Mononuclear cell (primary cell): ENCODE data around the gene ACOT4. TPM values are rescaled to one million over a fixed set of nuclear protein-coding genes. Genes with fewer than 3 reads are reported as not detected.
"Not testable (repeated sequence)": the region's sequence is repeated elsewhere in the genome, so short reads cannot be mapped to it uniquely, and the experiment has no call there.

Experiments
- H3K27me3 ChIP-seq: 2 replicates; pipeline ENCODE4 v1.6.0; 2011; ENCODE audit warnings: low read length, control low read depth; ENCODE audit not compliant: insufficient read depth
- H3K4me1 ChIP-seq: 2 replicates; pipeline ENCODE4 v1.5.1; 2011; ENCODE audit warnings: mild to moderate bottlenecking, low read length, control low read depth; ENCODE audit not compliant: insufficient read depth
- H3K4me3 ChIP-seq: 2 replicates; pipeline ENCODE4 v1.5.1; 2011; ENCODE audit warnings: mild to moderate bottlenecking, low read length, moderate library complexity
- H3K9me3 ChIP-seq: 2 replicates; pipeline ENCODE4 v1.5.1; 2011; ENCODE audit warnings: low read depth, mild to moderate bottlenecking, control low read depth, low read length
- total RNA-seq: library from RNA; depleted of rRNA; stranded (reverse); fragments of >200 nt; gene quantifications from one replicate; pipeline ENCODE4 v1.2.3, GENCODE V29; 2012

Gene ACOT4, protein sequence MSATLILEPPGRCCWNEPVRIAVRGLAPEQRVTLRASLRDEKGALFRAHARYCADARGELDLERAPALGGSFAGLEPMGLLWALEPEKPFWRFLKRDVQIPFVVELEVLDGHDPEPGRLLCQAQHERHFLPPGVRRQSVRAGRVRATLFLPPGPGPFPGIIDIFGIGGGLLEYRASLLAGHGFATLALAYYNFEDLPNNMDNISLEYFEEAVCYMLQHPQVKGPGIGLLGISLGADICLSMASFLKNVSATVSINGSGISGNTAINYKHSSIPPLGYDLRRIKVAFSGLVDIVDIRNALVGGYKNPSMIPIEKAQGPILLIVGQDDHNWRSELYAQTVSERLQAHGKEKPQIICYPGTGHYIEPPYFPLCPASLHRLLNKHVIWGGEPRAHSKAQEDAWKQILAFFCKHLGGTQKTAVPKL
- 0.42 TPM for total RNA-seq

DNA sequence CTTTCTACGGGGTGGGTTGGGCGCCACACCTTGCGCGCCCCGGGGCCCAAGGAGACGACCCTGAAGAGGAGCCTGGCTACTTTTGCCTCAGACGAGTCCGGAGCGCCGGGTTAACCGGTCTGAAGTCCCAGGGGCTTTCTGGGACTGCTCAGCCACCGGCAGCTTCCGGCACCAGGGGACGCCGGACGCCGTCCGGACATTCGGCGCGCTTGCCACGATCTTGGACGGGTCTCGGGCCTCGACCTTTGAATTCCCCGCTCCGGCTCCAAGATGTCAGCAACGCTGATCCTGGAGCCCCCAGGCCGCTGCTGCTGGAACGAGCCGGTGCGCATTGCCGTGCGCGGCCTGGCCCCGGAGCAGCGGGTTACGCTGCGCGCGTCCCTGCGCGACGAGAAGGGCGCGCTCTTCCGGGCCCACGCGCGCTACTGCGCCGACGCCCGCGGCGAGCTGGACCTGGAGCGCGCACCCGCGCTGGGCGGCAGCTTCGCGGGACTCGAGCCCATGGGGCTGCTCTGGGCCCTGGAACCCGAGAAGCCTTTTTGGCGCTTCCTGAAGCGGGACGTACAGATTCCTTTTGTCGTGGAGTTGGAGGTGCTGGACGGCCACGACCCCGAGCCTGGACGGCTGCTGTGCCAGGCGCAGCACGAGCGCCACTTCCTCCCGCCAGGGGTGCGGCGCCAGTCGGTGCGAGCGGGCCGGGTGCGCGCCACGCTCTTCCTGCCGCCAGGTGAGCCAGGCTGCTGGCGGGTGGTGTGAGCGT, at the start of gene ACOT4:
ACOT4 (plus strand) TSS at position 184 of the 760 bp plus-strand sequence; CDS start at position 271, 87 bp downstream.
- Histone ChIP-seq H3K27me3 (no peaks in the 10 kb centered on the region), H3K9me3 (no peaks in the 10 kb centered on the region), H3K4me1 (peaks cover 12% of the 10 kb centered on the region), H3K4me3 (peak within 1 kb of the TSS; percentile 49)

DNA sequence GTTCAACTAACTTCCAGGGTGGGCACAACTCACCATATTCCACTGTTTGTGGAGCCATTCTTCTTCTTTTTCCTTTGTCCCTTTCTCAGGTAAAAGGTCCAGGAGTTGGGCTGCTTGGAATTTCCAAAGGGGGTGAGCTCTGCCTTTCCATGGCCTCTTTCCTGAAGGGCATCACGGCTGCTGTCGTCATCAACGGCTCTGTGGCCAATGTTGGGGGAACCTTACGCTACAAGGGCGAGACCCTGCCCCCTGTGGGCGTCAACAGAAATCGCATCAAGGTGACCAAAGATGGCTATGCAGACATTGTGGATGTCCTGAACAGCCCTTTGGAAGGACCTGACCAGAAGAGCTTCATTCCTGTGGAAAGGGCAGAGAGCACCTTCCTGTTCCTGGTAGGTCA, 48.7 kb upstream of the ACOT4 start:
- not testable (repeated sequence) for H3K27me3 ChIP-seq, H3K4me3 ChIP-seq, H3K4me1 ChIP-seq, H3K9me3 ChIP-seq

DNA sequence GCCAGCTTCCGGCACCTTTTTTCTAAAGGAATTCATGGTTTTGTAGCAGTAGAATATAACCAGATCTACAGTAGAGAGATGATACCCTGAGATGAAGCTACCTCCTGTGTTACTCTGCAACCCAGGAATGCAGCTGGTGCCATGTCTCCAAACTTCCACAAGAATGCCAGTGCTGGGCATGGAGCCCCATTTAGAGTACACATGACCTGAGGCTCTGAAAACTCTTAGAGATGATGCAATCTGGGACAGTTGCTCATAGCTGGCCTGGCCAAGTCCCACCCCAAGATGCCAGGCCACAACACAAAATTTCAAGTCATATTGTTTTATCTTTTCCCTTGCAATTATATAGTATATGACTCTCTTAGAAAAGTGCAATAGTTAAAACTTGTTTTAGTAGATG, 46.3 kb upstream of the ACOT4 start:
- not testable (repeated sequence) for H3K4me1 ChIP-seq, H3K9me3 ChIP-seq, H3K27me3 ChIP-seq, H3K4me3 ChIP-seq

DNA sequence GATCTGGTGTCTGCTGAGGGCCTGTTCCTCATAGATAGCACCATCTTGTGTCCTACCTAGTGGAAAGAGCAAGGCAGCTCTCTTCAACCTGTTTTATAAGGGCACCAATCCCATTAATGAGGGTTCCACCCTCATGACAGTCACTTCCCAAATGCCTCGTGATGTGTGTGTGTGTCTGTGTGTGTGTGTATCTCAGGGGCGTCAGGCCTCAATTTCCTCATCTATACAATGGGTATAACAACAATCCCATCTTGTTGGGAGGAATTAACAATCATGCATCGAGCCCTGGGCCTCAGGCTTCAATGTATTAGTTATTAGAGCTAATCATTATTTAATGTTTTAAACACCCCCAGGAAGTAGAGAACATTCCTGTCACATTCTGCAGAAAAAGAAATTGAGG, 42.6 kb upstream of the ACOT4 start:
- not testable (repeated sequence) for H3K27me3 ChIP-seq, H3K4me3 ChIP-seq, H3K9me3 ChIP-seq, H3K4me1 ChIP-seq

DNA sequence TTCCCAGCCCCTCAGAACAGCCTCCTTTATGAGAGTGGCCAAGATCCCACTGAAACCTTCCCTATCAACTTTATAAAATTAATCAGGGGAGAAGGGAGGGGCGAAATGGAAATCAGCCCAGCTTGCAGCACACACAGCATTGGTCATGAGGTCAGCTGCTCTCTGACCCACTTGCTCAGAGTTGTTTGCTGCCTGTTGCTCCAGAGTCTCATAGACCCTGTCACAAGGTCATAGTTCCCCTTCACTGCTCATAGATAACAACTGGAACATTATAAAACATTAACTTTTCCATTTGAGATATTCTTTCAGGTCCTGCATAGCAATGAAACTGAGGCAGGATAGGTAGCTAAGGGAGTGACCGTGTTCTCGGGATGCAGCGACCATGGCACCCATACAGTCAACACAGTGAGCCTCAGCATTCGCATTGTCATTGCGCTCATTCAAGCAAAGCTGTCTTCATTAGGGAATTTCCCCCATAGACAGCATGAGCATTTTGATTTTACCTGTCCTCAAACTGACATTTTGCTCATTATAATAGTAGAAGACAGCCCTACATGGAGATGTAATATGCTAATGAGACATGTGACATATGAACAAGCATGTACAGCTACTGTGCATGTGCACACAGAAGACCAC, 41.7 kb upstream of the ACOT4 start:
- H3K27me3 ChIP-seq, H3K9me3 ChIP-seq, H3K4me1 ChIP-seq, H3K4me3 ChIP-seq: not testable (repeated sequence)

DNA sequence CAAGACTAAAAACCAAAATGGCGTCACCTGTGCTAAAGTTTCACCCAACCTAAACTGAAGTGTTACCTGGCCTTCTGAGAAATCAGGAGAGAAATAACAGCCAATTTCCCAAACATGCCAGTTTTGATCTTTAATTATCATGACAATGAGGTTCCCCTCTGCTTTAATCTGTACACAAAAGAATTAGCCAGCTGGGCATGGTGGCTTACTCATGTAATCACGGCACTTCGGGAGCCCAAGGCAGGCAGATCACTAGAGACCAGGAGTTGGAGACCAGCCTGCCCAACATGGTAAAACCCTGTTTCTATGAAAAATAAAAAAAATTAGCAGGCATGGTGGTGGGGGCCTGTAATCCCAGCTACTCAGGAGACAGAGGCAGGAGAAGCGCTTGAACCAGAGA, 37.8 kb upstream of the ACOT4 start:
- H3K27me3 ChIP-seq: no peaks in the 10 kb centered on the region
- no peak overlapping the region for H3K4me3 ChIP-seq
- no peaks in the 10 kb centered on the region for H3K4me1 ChIP-seq
- no peaks in the 10 kb centered on the region for H3K9me3 ChIP-seq

DNA sequence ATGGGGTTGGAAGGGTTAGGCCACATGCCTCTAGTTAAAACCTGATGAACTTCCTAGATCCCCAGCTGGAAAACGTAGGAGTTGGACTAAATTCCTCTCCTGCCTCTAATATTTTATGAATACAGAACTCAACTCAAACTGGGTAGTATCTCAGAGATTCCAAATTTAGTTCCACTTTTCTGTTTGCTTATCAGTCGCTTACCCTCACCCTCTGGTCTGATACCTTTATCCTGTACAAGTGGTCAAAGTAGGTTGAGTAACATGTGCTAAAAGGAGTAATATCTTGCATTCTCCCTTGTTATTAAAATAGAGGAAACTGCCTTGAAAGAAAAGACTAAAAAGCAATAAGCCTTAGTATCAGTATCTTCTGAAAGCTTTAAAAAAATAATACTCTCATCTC, 34.5 kb upstream of the ACOT4 start:
- H3K9me3 ChIP-seq, H3K27me3 ChIP-seq, H3K4me3 ChIP-seq, H3K4me1 ChIP-seq: not testable (repeated sequence)

DNA sequence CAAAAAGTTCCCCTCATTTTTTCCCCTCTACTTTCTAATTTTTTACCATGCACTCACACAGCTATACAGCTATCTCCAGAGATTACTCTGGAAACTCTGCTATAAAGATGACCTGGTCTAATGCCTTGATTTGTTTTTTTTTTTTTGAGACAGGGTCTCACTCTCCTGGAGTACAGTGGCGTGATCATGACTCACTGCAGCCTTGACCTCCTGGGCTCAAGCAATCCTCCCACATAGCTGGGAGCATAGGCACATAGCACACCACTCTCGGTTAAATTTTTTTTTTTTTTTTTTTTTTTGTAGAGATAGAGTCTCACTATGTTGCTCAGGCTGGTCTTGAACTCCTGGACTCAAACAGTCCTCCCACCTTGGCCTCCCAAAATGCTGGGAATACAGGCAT, 33.4 kb upstream of the ACOT4 start:
- H3K4me1 ChIP-seq, H3K4me3 ChIP-seq, H3K27me3 ChIP-seq, H3K9me3 ChIP-seq: not testable (repeated sequence)

DNA sequence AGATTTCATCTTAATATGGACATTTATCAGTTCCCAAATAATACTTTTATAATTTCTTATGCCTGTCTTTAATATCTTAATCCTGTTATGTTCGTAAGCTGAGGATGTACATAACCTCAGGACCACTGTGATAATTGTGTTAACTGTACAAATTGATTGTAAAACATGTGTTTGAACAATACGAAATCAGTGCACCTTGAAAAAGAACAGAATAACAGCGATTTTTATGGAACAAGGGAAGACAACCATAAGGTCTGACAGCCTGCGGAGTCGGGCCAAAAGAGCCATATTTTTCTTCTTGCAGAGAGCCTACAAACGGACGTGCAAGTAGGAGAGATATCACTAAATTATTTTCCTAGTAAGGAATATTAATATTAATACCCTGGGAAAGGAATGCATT, 29.4 kb upstream of the ACOT4 start:
- not testable (repeated sequence) for H3K9me3 ChIP-seq, H3K27me3 ChIP-seq, H3K4me3 ChIP-seq
- H3K4me1 ChIP-seq: peaks cover 10% of the 10 kb centered on the region

DNA sequence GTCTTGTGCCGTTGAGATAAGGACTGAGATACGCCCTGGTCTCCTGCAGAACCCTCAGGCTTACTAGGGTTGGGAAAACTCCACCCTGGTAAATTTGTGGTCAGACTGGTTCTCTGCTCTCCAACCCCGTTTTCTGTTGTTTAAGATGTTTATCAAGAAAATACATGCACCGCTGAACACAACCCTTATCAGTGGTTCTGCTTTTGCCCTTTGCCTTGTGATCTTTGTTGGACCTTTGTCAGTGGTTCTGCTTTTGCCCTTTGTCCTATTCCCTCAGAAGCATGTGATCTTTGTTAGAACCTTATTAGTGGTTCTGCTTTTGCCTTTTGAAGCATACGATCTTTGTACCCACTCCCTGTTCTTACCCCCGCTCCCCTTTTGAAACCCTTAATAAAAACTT, 29.0 kb upstream of the ACOT4 start:
- H3K4me3 ChIP-seq, H3K27me3 ChIP-seq, H3K9me3 ChIP-seq: not testable (repeated sequence)
- peaks cover 15% of the 10 kb centered on the region for H3K4me1 ChIP-seq

DNA sequence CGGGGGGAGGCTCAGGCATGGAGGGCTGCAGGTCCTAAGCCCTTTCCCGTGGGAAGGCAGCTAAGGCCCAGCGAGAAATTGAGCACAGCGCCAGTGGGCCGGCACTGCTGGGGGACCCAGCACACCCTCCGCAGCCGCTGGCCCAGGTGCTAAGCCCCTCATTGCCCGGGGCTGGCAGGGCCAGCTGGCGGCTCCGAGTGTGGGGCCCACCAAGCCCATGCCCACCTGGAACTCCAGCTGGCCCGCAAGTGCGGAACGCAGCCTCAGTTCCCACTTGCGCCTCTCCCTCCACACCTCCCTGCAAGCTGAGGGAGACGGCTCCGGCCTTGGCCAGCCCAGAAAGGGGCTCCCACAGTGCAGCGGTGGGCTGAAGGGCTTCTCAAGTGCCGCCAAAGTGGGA, 25.2 kb upstream of the ACOT4 start:
- H3K4me3 ChIP-seq, H3K9me3 ChIP-seq, H3K27me3 ChIP-seq: not testable (repeated sequence)
- peaks cover 33% of the 10 kb centered on the region for H3K4me1 ChIP-seq

DNA sequence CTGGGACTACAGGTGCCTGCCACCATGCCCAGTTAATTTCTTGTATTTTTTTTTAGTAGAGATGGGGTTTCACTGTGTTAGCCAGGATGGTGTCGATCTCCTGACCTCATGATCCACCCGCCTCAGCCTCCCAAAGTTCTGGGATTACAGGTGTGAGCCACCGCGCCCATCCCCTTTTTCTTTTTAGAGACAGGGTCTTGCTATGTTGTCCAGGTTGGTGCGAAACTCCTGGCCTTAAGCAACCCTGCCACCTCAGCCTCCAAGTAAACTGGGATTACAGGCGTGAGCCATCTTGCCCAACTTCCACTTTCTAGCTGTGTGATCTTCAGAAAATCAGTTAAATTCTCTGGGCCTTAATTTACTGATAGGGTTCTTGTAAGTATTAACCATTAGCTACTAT, 24.7 kb upstream of the ACOT4 start:
- not testable (repeated sequence) for H3K27me3 ChIP-seq, H3K4me3 ChIP-seq, H3K9me3 ChIP-seq
- peaks cover 33% of the 10 kb centered on the region for H3K4me1 ChIP-seq

DNA sequence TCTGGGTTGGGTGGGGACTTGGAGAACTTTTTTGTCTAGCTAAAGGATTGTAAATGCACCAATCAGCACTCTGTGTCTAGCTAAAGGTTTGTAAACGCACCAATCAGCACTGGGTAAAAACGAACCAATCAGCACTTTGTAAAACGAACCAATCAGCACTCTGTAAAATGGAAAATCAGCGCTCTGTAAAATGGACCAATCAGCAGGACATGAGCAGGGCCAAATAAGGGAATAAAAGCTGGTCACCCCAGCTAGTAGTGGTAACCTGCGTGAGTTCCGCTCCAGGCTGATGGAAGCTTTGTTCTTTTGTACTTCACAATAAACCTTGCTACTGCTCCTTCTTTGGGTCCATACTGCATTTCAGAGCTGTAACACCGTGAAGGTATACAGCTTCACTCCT, 24.3 kb upstream of the ACOT4 start:
- Histone ChIP-seq H3K4me1 (peaks cover 33% of the 10 kb centered on the region), H3K9me3 (no peaks in the 10 kb centered on the region), H3K27me3 (no peaks in the 10 kb centered on the region), H3K4me3 (no peak overlapping the region)

DNA sequence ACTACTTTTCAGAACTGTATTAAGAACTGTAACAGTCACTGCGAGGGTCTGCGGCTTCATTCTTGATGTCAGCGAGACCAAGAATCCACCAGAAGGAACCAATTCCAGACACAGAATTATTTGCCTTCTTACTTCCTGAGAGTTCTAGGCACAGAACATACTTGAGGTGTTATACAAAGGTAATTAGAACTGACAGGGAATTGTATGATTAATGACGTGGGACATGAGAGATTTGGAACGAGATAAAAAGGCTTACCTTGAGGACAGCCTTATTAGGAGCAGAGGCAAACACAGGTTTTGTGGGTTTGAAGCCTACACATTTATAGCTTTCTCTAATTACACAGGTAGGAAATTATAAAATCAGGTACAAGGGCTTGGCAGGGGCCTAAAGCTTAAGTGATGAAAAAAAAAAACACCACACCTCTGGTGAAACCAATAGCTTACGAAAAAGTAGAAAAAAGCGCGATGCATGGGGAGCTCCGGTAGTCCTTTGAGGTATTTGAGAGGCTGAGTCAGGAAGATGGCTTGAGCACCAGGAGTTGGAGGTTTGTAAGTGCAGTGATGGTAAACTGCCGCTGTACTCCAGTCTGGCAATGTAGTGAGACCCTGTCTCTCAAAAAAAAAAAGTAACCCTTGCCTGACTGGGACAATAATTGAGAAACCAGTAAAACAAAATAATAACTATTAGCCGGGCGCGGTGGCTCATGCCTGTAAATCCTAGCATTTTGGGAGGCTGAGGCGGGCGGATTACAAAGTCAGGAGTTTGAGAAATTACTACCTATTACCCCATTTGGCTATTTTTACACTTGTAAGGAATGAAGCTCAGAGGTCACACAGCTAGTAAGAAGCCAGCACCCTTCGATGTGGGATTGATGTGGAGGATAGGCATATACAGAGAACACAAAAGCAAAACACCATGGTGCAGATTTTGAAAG, 23.5 kb upstream of the ACOT4 start:
- Histone ChIP-seq H3K4me3 (peak overlapping the region; percentile 52), H3K4me1 (peaks cover 33% of the 10 kb centered on the region), H3K9me3 (no peaks in the 10 kb centered on the region), H3K27me3 (no peaks in the 10 kb centered on the region)

DNA sequence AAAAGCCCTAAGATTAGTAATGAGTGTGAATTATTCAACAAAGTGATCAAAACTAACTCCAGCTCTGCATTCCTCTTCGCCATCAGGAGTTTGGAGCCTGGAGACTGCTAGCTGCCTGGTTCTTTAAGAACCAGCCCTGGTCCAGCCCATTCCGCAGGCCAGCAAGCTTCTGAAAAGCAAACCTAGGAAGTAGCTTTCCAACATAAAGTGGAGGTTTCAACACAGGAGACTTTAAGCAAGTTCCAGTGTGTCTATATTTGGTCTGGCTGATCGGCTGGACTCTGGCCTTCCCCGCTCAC, 22.8 kb upstream of the ACOT4 start:
- H3K27me3 ChIP-seq, H3K9me3 ChIP-seq: not testable (repeated sequence)
- peak overlapping the region; percentile 52 for H3K4me3 ChIP-seq
- H3K4me1 ChIP-seq: peaks cover 33% of the 10 kb centered on the region
